KMS-11 (cell line): ENCODE measurements around the gene CENPP.

ENCODE experiments used
- H2AFZ ChIP-seq: fragments of 200-600 bp; sonication (generic); 2 replicates; pipeline ENCODE4 v1.6.1; 2016; ENCODE audit warnings: antibody characterized with exemption, mixed run types, low read depth
- H3K27ac ChIP-seq: fragments of 200-600 bp; sonication (generic); 2 replicates; pipeline ENCODE4 v1.6.1; 2016; ENCODE audit warnings: mild to moderate bottlenecking, mixed run types
- H3K27me3 ChIP-seq: fragments of 200-600 bp; sonication (generic); 2 replicates; pipeline ENCODE4 v1.6.1; 2017; ENCODE audit warnings: mild to moderate bottlenecking, low read depth, mixed run types, moderate library complexity; ENCODE audit not compliant: insufficient read depth
- H3K36me3 ChIP-seq: fragments of 200-600 bp; sonication (generic); 2 replicates; pipeline ENCODE4 v1.6.1; 2017; ENCODE audit warnings: mild to moderate bottlenecking, mixed run types; ENCODE audit not compliant: insufficient read depth
- H3K4me1 ChIP-seq: fragments of 200-600 bp; sonication (generic); 2 replicates; pipeline ENCODE4 v1.6.1; 2016; ENCODE audit warnings: mild to moderate bottlenecking, low read depth, mixed run types; ENCODE audit not compliant: poor library complexity, severe bottlenecking
- H3K4me2 ChIP-seq: fragments of 200-600 bp; sonication (generic); 2 replicates; pipeline ENCODE4 v1.7.0; 2016; ENCODE audit warnings: mild to moderate bottlenecking, mixed run types
- H3K4me3 ChIP-seq: fragments of 200-600 bp; sonication (generic); IDR thresholded peaks from 2 replicates; pipeline ENCODE4 v1.6.1; 2017; ENCODE audit warnings: low read depth, low read length, mixed read lengths; ENCODE audit not compliant: insufficient read depth
- H3K79me2 ChIP-seq: fragments of 200-600 bp; sonication (generic); 2 replicates; pipeline ENCODE4 v1.6.1; 2016; ENCODE audit warnings: low read depth, mixed run types; ENCODE audit not compliant: insufficient read depth
- H3K9ac ChIP-seq: fragments of 200-600 bp; sonication (generic); 2 replicates; pipeline ENCODE4 v1.6.1; 2016; ENCODE audit warnings: mild to moderate bottlenecking, mixed run types
- H4K20me1 ChIP-seq: fragments of 200-600 bp; sonication (generic); 2 replicates; pipeline ENCODE4 v1.6.1; 2016; ENCODE audit warnings: mild to moderate bottlenecking, mixed run types; ENCODE audit not compliant: insufficient read depth
- TF ChIP-seq, protein P1 (sequence below): fragments of 200-600 bp; sonication (generic); conservative IDR thresholded peaks from 2 replicates; pipeline ENCODE4 v1.6.1; 2017; ENCODE audit warnings: low read depth, mild to moderate bottlenecking, antibody characterized with exemption, low read length, moderate library complexity, mixed read lengths

CENPP gene

DNA sequence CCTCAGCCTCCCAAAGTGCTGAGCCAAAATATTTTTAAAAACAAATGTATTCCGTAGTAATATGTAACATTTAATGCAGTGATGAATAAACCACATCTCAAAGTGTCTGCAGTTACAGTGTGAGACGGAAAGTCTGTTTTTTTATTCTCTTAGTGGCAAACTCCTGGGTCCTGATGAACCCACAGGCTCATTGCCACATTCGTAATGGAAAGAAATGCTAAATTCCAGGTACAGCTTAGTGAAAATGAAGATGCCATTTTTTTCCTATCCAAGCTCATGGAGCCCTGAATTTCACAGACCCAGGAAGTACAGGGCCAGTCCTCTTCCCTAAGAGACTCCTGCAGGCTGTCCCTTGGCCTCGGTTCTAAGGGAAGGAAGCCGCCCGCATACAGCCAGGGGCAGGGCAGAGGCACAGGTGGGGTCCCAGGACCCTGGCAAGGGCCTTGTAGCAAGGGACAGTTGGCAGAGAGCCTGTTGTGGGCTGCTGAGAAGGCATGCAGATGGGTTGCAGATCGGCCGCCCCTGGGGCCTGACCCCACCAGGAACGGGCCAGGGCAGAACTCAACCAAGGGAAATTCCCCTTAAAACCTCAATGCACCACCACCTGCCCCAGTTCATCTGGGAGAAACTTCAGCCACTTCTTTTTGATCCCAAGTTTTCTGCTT is 308.0 kb downstream of the CENPP start:
- H3K27me3 ChIP-seq: no peaks in the 10 kb centered on the region
- H3K4me2 ChIP-seq: no peak overlapping the region
- H3K9ac ChIP-seq: no peak overlapping the region
- TF ChIP-seq, protein P1, sequence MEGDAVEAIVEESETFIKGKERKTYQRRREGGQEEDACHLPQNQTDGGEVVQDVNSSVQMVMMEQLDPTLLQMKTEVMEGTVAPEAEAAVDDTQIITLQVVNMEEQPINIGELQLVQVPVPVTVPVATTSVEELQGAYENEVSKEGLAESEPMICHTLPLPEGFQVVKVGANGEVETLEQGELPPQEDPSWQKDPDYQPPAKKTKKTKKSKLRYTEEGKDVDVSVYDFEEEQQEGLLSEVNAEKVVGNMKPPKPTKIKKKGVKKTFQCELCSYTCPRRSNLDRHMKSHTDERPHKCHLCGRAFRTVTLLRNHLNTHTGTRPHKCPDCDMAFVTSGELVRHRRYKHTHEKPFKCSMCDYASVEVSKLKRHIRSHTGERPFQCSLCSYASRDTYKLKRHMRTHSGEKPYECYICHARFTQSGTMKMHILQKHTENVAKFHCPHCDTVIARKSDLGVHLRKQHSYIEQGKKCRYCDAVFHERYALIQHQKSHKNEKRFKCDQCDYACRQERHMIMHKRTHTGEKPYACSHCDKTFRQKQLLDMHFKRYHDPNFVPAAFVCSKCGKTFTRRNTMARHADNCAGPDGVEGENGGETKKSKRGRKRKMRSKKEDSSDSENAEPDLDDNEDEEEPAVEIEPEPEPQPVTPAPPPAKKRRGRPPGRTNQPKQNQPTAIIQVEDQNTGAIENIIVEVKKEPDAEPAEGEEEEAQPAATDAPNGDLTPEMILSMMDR: no peak
- peaks cover 4% of the 10 kb centered on the region; the same call in 1 of the 2 replicates for H3K36me3 ChIP-seq
- no peak overlapping the region for H3K27ac ChIP-seq
- no peak overlapping the region for H2AFZ ChIP-seq
- H3K79me2 ChIP-seq: no peaks in the 10 kb centered on the region
- H3K4me3 ChIP-seq: no peak overlapping the region
- peaks cover 2% of the 10 kb centered on the region for H3K4me1 ChIP-seq
- no peaks in the 10 kb centered on the region for H4K20me1 ChIP-seq

DNA sequence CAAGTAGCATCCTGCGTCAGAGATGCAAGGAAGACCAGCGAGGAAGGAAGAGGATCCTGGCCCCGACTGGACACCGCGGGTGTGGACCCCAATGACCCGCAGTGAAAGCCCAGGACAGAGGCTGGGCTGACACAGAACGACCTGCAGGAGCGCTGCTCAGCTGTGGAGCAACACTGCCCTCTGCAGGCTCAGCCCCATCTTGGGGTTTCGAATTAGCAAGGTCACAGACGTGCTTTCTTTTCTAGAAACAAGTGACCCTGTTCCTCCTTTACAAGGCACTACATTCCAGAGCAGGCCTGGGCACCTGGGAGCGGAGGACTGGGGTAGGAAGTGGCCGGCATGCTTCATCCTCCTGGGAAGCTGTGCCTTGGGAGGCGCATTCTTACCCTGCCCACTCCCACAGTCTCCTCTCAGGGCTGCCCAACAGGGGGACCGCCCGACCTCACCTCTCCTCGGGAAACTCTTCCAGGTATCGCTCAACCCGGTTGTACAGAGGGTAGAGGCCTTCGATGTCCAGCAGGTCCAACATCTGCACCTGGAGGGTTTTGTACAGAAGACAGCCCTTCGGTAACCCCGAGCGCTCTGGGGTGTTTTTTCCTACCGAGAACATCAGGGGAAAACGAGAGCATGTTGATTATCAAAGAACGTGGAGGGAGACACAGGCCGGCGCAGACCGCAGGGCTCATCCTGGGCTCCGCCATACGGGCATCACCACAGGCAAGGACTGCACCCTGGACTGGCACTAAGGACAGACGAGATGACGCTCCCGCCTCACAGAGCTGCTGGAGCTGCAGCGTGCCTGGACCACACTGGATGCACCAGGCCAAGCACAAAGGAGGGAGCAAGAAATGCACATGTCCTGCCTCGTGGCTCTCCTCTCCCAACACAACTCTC is 309.2 kb downstream of the CENPP start:
- Histone ChIP-seq H3K9ac (no peak overlapping the region), H3K36me3 (peaks cover 4% of the 10 kb centered on the region; the same call in 1 of the 2 replicates), H3K4me1 (peaks cover 2% of the 10 kb centered on the region), H3K4me2 (no peak overlapping the region; the same call in 1 of the 2 replicates), H3K27me3 (no peaks in the 10 kb centered on the region), H3K79me2 (no peaks in the 10 kb centered on the region), H3K4me3 (no peak overlapping the region), H2AFZ (no peak overlapping the region), H4K20me1 (no peaks in the 10 kb centered on the region), H3K27ac (no peak overlapping the region)
- TF ChIP-seq, protein P1: peak; percentile 92

DNA sequence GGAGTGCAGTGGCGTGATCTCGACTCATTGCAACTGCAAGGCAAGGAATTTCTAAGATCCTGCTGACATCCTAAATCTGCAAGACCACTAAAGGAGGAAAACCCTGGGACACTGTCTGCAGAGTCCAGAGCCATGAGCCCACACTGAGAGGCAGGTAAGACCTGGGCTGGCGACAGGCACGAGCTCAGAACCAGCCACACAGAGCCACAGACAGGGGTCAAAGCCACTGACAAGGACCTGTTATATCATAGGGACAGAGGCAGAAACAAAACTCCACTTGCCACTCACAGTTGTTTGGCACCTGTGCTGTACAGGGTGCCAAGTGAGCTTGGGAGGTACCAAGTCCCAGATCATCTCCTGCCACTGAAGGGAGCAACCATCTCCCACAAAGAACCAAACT is 310.0 kb downstream of the CENPP start:
- Histone ChIP-seq H3K27me3 (no peaks in the 10 kb centered on the region), H3K9ac (no peak overlapping the region), H2AFZ (no peak overlapping the region), H3K79me2 (no peaks in the 10 kb centered on the region), H3K4me1 (peaks cover 2% of the 10 kb centered on the region), H3K36me3 (peaks cover 4% of the 10 kb centered on the region; the same call in 1 of the 2 replicates), H3K4me2 (no peak overlapping the region), H3K27ac (no peak overlapping the region), H4K20me1 (no peaks in the 10 kb centered on the region), H3K4me3 (no peak overlapping the region)
- TF ChIP-seq, protein P1: no peak

DNA sequence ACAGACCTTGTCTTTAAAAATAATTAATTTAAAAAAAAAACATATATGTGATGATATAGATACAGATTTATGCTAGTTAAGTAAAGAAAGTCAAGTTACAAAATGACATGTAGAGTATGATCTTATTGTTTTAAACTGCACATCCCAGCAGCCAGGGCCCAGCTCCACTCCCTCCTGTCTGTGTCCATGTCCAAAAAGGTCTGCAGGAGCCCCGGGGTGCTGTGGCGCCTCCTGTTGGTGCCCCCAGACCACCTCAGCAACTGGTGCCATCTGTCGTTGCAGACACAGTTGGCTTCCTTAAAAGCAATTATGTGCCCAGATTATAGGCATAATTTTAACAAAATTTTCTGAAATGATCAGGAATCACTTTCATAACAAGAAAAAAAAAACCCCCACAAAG is 310.9 kb downstream of the CENPP start:
- no peaks in the 10 kb centered on the region for H3K79me2 ChIP-seq
- no peak overlapping the region for H3K4me2 ChIP-seq
- no peak overlapping the region for H3K27ac ChIP-seq
- TF ChIP-seq, protein P1: 0 out of 2 replicates have a peak, but pooled peaks have one; percentile 17
- H3K36me3 ChIP-seq: peaks cover 4% of the 10 kb centered on the region; the same call in 1 of the 2 replicates
- no peaks in the 10 kb centered on the region for H4K20me1 ChIP-seq
- no peak overlapping the region for H2AFZ ChIP-seq
- H3K4me1 ChIP-seq: peaks cover 2% of the 10 kb centered on the region
- H3K27me3 ChIP-seq: no peaks in the 10 kb centered on the region
- no peak overlapping the region for H3K4me3 ChIP-seq
- H3K9ac ChIP-seq: no peak overlapping the region
